Esophagus mucosa (tissue), 1 donor: ENCODE results near the gene SHKBP1. TPM values are rescaled to one million over a fixed set of nuclear protein-coding genes. Genes with fewer than 3 reads are reported as not detected.
"Not testable (repeated sequence)": the region's sequence is repeated elsewhere in the genome, so short reads cannot be mapped to it uniquely, and the experiment has no call there.

ENCODE experiments used
- ATAC-seq: fragments of 200-7000 bp; cut with Tn5 transposase; one replicate; pipeline ENCODE4 v1.9.1; 2020
- total RNA-seq: library from RNA; stranded (reverse); gene quantifications from one replicate; pipeline ENCODE4 v1.2.4, GENCODE V29; 2023
- donor health status: DM: yes; HTN: yes; CAD: no.

The SHKBP1 gene
- total RNA-seq, 1 donor from 2014 or later = 42.8 TPM

GRCh38 chr19:40585241-40585981 is 8.7 kb downstream of the SHKBP1 start:
- ATAC-seq = peak; percentile 49

- ATAC-seq = no peak
Measured at GRCh38 chr19:40585982-40586422, 9.3 kb downstream of the SHKBP1 start.

GRCh38 chr19:40586611-40587010 is 9.9 kb downstream of the SHKBP1 start:
- no peak for ATAC-seq

- no peak for ATAC-seq
Measured at GRCh38 chr19:40588110-40588854, 11.6 kb downstream of the SHKBP1 start.

GRCh38 chr19:40588926-40589569 is 12.4 kb downstream of the SHKBP1 start:
- no peak for ATAC-seq

- ATAC-seq = peak; percentile 2
Measured at GRCh38 chr19:40589591-40590429, 13.1 kb downstream of the SHKBP1 start.

- ATAC-seq = no peak
Measured at GRCh38 chr19:40590464-40591265, 14.0 kb downstream of the SHKBP1 start.

GRCh38 chr19:40591724-40592123 is 15.1 kb downstream of the SHKBP1 start:
- ATAC-seq = not testable (repeated sequence)

- ATAC-seq = peak; percentile 45
Measured at GRCh38 chr19:40592170-40592569, 15.5 kb downstream of the SHKBP1 start.

GRCh38 chr19:40594255-40594654 is 17.6 kb downstream of the SHKBP1 start:
- no peak for ATAC-seq

- no peak for ATAC-seq
Measured at GRCh38 chr19:40594657-40595091, 18.0 kb downstream of the SHKBP1 start.

- no peak for ATAC-seq
Measured at GRCh38 chr19:40596608-40597328, 20.1 kb downstream of the SHKBP1 start.

GRCh38 chr19:40597329-40597838 is 20.7 kb downstream of the SHKBP1 start:
- no peak for ATAC-seq

GRCh38 chr19:40598121-40598917 is 21.6 kb downstream of the SHKBP1 start:
- ATAC-seq = peak; percentile 48

- no peak for ATAC-seq
Measured at GRCh38 chr19:40598918-40599307, 22.2 kb downstream of the SHKBP1 start.

GRCh38 chr19:40599331-40599901 is 22.7 kb downstream of the SHKBP1 start:
- ATAC-seq = no peak

GRCh38 chr19:40599902-40600569 is 23.4 kb downstream of the SHKBP1 start:
- ATAC-seq = no peak

- ATAC-seq = no peak
Measured at GRCh38 chr19:40600570-40601133, 24.0 kb downstream of the SHKBP1 start.
